HG02973 (cell line): ENCODE data around the gene ZSWIM8.

Experiments
- ATAC-seq: cut with Tn5 transposase; IDR thresholded peaks from one replicate; pipeline ENCODE4 v1.9.1; 2021; ENCODE audit warnings: moderate library complexity; ENCODE audit not compliant: unreplicated experiment

The ZSWIM8 gene

GRCh38 chr10:73840056-73840402 lies 54.6 kb downstream of the ZSWIM8 start:
- ATAC-seq = no peak

GRCh38 chr10:73840403-73841060 lies 55.1 kb downstream of the ZSWIM8 start:
- no peak for ATAC-seq

- no peak for ATAC-seq
Observed at GRCh38 chr10:73841061-73841421, 55.6 kb downstream of the ZSWIM8 start.

- ATAC-seq = no peak
Observed at GRCh38 chr10:73841526-73842285, 56.3 kb downstream of the ZSWIM8 start.

- no peak for ATAC-seq
Observed at GRCh38 chr10:73842349-73842748, 56.9 kb downstream of the ZSWIM8 start.

GRCh38 chr10:73843261-73843660 lies 57.9 kb downstream of the ZSWIM8 start:
- no peak for ATAC-seq

GRCh38 chr10:73847031-73847430 lies 61.6 kb downstream of the ZSWIM8 start:
- no peak for ATAC-seq

GRCh38 chr10:73848821-73849489 lies 63.5 kb downstream of the ZSWIM8 start:
- ATAC-seq = peak; percentile 78

- ATAC-seq = no peak
Observed at GRCh38 chr10:73850211-73850610, 64.8 kb downstream of the ZSWIM8 start.

- no peak for ATAC-seq
Observed at GRCh38 chr10:73850863-73851461, 65.6 kb downstream of the ZSWIM8 start.
